H9 (cell line): ENCODE results near the gene CD226. TPM values are rescaled to one million over a fixed set of nuclear protein-coding genes. Genes with fewer than 3 reads are reported as not detected.

ENCODE experiments used
- DNase-seq: peaks from one replicate; pipeline ENCODE4 v3.0.0-alpha.2; 2017
- H2AFZ ChIP-seq: one replicate; pipeline ENCODE4 v1.6.1; 2013; ENCODE audit warnings: mild to moderate bottlenecking, low read length, control low read depth, moderate library complexity
- H2AK5ac ChIP-seq: 2 replicates; pipeline ENCODE4 v1.6.1; 2013; ENCODE audit warnings: low read length, control low read depth, mixed read lengths; ENCODE audit not compliant: insufficient read length
- H2BK120ac ChIP-seq: one replicate; pipeline ENCODE4 v1.6.1; 2013; ENCODE audit warnings: low read depth, mild to moderate bottlenecking, low read length, control low read depth, inconsistent platforms; ENCODE audit not compliant: poor library complexity, severe bottlenecking
- H2BK12ac ChIP-seq: 2 replicates; pipeline ENCODE4 v1.6.1; 2013; ENCODE audit warnings: low read length, control low read depth, mixed read lengths, low read depth; ENCODE audit not compliant: insufficient read length
- H2BK15ac ChIP-seq: 2 replicates; pipeline ENCODE4 v1.6.1; 2013; ENCODE audit warnings: low read depth, low read length, control low read depth
- H2BK20ac ChIP-seq: one replicate; pipeline ENCODE4 v1.6.1; 2013; ENCODE audit warnings: low read depth, mild to moderate bottlenecking, low read length, control low read depth, inconsistent platforms; ENCODE audit not compliant: poor library complexity, severe bottlenecking
- H2BK5ac ChIP-seq: 2 replicates; pipeline ENCODE4 v1.6.1; 2013; ENCODE audit warnings: low read length, control low read depth, mixed read lengths; ENCODE audit not compliant: insufficient read length
- H3K14ac ChIP-seq: 2 replicates; pipeline ENCODE4 v1.6.1; 2013; ENCODE audit warnings: low read length, control low read depth; ENCODE audit not compliant: insufficient read depth
- H3K18ac ChIP-seq: 2 replicates; pipeline ENCODE4 v1.6.1; 2013; ENCODE audit warnings: low read depth, mild to moderate bottlenecking, mixed read lengths, low read length, control low read depth; ENCODE audit not compliant: insufficient read length
- H3K23ac ChIP-seq: 2 replicates; pipeline ENCODE4 v1.6.1; 2013; ENCODE audit warnings: low read length, control low read depth, mixed read lengths, low read depth; ENCODE audit not compliant: insufficient read length
- H3K23me2 ChIP-seq: 2 replicates; pipeline ENCODE4 v1.6.1; 2013; ENCODE audit warnings: low read depth, mild to moderate bottlenecking, mixed read lengths, low read length, control low read depth; ENCODE audit not compliant: insufficient read length, poor library complexity, severe bottlenecking
- H3K27ac ChIP-seq: 2 replicates; pipeline ENCODE4 v1.5.1; 2013; ENCODE audit warnings: low read length, control low read depth, mixed read lengths, low read depth; ENCODE audit not compliant: insufficient read length
- H3K27me3 ChIP-seq: 2 replicates; pipeline ENCODE4 v1.6.1; 2013; ENCODE audit warnings: low read length, control low read depth, inconsistent platforms; ENCODE audit not compliant: insufficient read depth
- H3K4ac ChIP-seq: 2 replicates; pipeline ENCODE4 v1.6.1; 2013; ENCODE audit warnings: low read depth, mild to moderate bottlenecking, control low read depth, inconsistent platforms, low read length, moderate library complexity
- H3K4me1 ChIP-seq: 2 replicates; pipeline ENCODE4 v1.6.1; 2013; ENCODE audit warnings: low read length, control low read depth, inconsistent platforms; ENCODE audit not compliant: insufficient read depth
- H3K4me2 ChIP-seq: 2 replicates; pipeline ENCODE4 v1.6.1; 2013; ENCODE audit warnings: low read length, control low read depth, mixed read lengths; ENCODE audit not compliant: insufficient read length, insufficient read depth
- H3K56ac ChIP-seq: 2 replicates; pipeline ENCODE4 v1.6.1; 2013; ENCODE audit warnings: low read depth, mild to moderate bottlenecking, mixed read lengths, low read length, control low read depth; ENCODE audit not compliant: insufficient read length
- H3K79me1 ChIP-seq: 2 replicates; pipeline ENCODE4 v1.6.1; 2013; ENCODE audit warnings: low read depth, mild to moderate bottlenecking, moderate library complexity, low read length, control low read depth, inconsistent platforms; ENCODE audit not compliant: insufficient read depth, poor library complexity, severe bottlenecking
- H3K79me2 ChIP-seq: 2 replicates; pipeline ENCODE4 v1.6.1; 2013; ENCODE audit warnings: low read length, control low read depth, inconsistent platforms; ENCODE audit not compliant: insufficient read depth
- H3K9ac ChIP-seq: 2 replicates; pipeline ENCODE4 v1.6.1; 2013; ENCODE audit warnings: low read length, control low read depth, mixed read lengths; ENCODE audit not compliant: insufficient read length; ENCODE audit errors: extremely low read depth
- H3K9me3 ChIP-seq: one replicate; pipeline ENCODE4 v1.6.1; 2013; ENCODE audit warnings: low read depth, low read length, inconsistent platforms; ENCODE audit not compliant: control insufficient read depth
- H3T11ph ChIP-seq: one replicate; pipeline ENCODE4 v1.6.1; 2013; ENCODE audit warnings: mild to moderate bottlenecking, low read length, control low read depth, inconsistent platforms
- H4K20me1 ChIP-seq: one replicate; pipeline ENCODE4 v1.6.1; 2013; ENCODE audit not compliant: control insufficient read depth, insufficient read length, insufficient read depth
- H4K5ac ChIP-seq: 2 replicates; pipeline ENCODE4 v1.6.1; 2013; ENCODE audit warnings: low read depth, mild to moderate bottlenecking, mixed read lengths, low read length, control low read depth; ENCODE audit not compliant: insufficient read length
- H4K8ac ChIP-seq: replicated peaks from 2 replicates; pipeline ENCODE4 v1.6.1; 2013; ENCODE audit warnings: low read length, control low read depth, mixed read lengths, low read depth; ENCODE audit not compliant: insufficient read length
- H4K91ac ChIP-seq: 2 replicates; pipeline ENCODE4 v1.6.1; 2013; ENCODE audit warnings: low read depth, mild to moderate bottlenecking, moderate library complexity, mixed read lengths, low read length, control low read depth; ENCODE audit not compliant: insufficient read length
- H3K27ac Mint-ChIP-seq, 3 experiments: 2 replicates in 2 of 3; 3 replicates in 1 of 3; pipeline ENCODE4 v1.8.0; 2020 to 2021; ENCODE audit warnings: mixed read lengths in 3 of 3, mild to moderate bottlenecking in 1 of 3, moderate library complexity in 1 of 3
- H3K27me3 Mint-ChIP-seq: 2 replicates; pipeline ENCODE4 v1.8.0; 2021; ENCODE audit warnings: low read depth, mild to moderate bottlenecking, moderate library complexity, mixed read lengths
- H3K36me3 Mint-ChIP-seq, 3 experiments: 2 replicates in 2 of 3; 3 replicates in 1 of 3; pipeline ENCODE4 v1.8.0; 2020 to 2021; ENCODE audit warnings: low read depth in 3 of 3, mixed read lengths in 3 of 3; ENCODE audit not compliant: insufficient read depth in 1 of 3
- H3K4me1 Mint-ChIP-seq, 2 experiments: 2 replicates each; pipeline ENCODE4 v1.8.0; 2020; ENCODE audit warnings: mixed read lengths in 2 of 2
- H3K4me3 Mint-ChIP-seq, 2 experiments: 2 replicates in 1 of 2; 3 replicates in 1 of 2; pipeline ENCODE4 v1.8.0; 2020 to 2021; ENCODE audit warnings: mild to moderate bottlenecking in 2 of 2, mixed read lengths in 2 of 2, moderate library complexity in 1 of 2
- H3K9me3 Mint-ChIP-seq, 2 experiments: 2 replicates in 1 of 2; 3 replicates in 1 of 2; pipeline ENCODE4 v1.8.0; 2020; ENCODE audit warnings: mild to moderate bottlenecking in 2 of 2, mixed read lengths in 2 of 2, moderate library complexity in 1 of 2
- CTCF ChIP-seq: fragments of 200-600 bp; sonication (generic); conservative IDR thresholded peaks from 3 replicates; pipeline ENCODE4 v1.8.0; 2021; ENCODE audit warnings: antibody characterized with exemption, mild to moderate bottlenecking
- WGBS: extraction: QIAGEN DNeasy Blood & Tissue Kit; methylation state at CpG from one replicate; pipeline ENCODE4 v1.1.7; 2013; ENCODE audit warnings: missing lambda C conversion rate, low lambda C conversion rate, mixed read lengths; ENCODE audit not compliant: insufficient read length; ENCODE audit errors: extremely low coverage; 5-methylcytosine and 5-hydroxymethylcytosine counted together
- total RNA-seq: library from RNA; stranded (reverse); gene quantifications from 2 replicates; pipeline ENCODE4 v1.2.1, GENCODE V29; 2021

The CD226 gene
- total RNA-seq, 1 experiment from 2014 or later = not detected

- no peak for TF ChIP-seq CTCF
- H3K4ac ChIP-seq = no peak overlapping the region
- no peaks in the 10 kb centered on the region for H4K20me1 ChIP-seq
- H2BK120ac ChIP-seq = no peak overlapping the region
- H2BK5ac ChIP-seq = no peak overlapping the region
- H2AK5ac ChIP-seq = no peak overlapping the region
- no peak overlapping the region for H3K56ac ChIP-seq
- H4K5ac ChIP-seq = no peak overlapping the region
- H4K91ac ChIP-seq = no peak overlapping the region
- H4K8ac ChIP-seq = no peak overlapping the region
- WGBS = no CpG with 5 or more reads among the region's 3 CpGs
- no peak overlapping the region for H2AFZ ChIP-seq
- no peak for DNase-seq
- H3K27me3 ChIP-seq = peaks cover 3% of the 10 kb centered on the region; the same call in 1 of the 2 replicates
- H3K14ac ChIP-seq = no peak overlapping the region
- no peaks in the 10 kb centered on the region for H3K23me2 ChIP-seq
- H3K4me1 Mint-ChIP-seq = peaks cover 27 to 30% of the 10 kb centered on the region in 2 experiments
- peaks cover 5% of the 10 kb centered on the region; the same call in 1 of the 2 replicates for H3K4me1 ChIP-seq
- H3K4me2 ChIP-seq = no peak overlapping the region
- H3K27ac Mint-ChIP-seq = peak overlapping the region; percentile 2 to 74 (median 24); a peak in 5 of 7 replicates
- H3K79me2 ChIP-seq = no peaks in the 10 kb centered on the region
- H3K36me3 Mint-ChIP-seq = no peaks in the 10 kb centered on the region; a peak in 3 of 7 replicates
- no peak overlapping the region for H3K27ac ChIP-seq
- no peak overlapping the region for H2BK12ac ChIP-seq
- no peaks in the 10 kb centered on the region for H3K9me3 ChIP-seq
- no peak overlapping the region; a peak in 1 of 5 replicates for H3K4me3 Mint-ChIP-seq
- no peak overlapping the region for H3K18ac ChIP-seq
- H3K9ac ChIP-seq = no peak overlapping the region
- no peak overlapping the region for H2BK15ac ChIP-seq
- no peaks in the 10 kb centered on the region for H3K79me1 ChIP-seq
- no peak overlapping the region for H2BK20ac ChIP-seq
- no peak overlapping the region for H3K23ac ChIP-seq
- H3K9me3 Mint-ChIP-seq = no peaks in the 10 kb centered on the region; a peak in 2 of 5 replicates
- no peaks in the 10 kb centered on the region for H3K27me3 Mint-ChIP-seq
- H3T11ph ChIP-seq = no peak overlapping the region
Measured at GRCh38 chr18:69995774-69996173, 48.1 kb upstream of the CD226 start.
